HG03039 (cell line): ENCODE measurements around the gene CD300H.
A peak's percentile ranks its signal among the peaks of the same experiment; 100 is the strongest.
"Not testable (repeated sequence)": the region's sequence is repeated elsewhere in the genome, so short reads cannot be mapped to it uniquely, and the experiment has no call there.

ENCODE experiments used
- ATAC-seq: cut with Tn5 transposase; IDR thresholded peaks from one replicate; pipeline ENCODE4 v1.9.1; 2021; ENCODE audit warnings: mild to moderate bottlenecking, moderate library complexity; ENCODE audit not compliant: unreplicated experiment

Gene CD300H

DNA sequence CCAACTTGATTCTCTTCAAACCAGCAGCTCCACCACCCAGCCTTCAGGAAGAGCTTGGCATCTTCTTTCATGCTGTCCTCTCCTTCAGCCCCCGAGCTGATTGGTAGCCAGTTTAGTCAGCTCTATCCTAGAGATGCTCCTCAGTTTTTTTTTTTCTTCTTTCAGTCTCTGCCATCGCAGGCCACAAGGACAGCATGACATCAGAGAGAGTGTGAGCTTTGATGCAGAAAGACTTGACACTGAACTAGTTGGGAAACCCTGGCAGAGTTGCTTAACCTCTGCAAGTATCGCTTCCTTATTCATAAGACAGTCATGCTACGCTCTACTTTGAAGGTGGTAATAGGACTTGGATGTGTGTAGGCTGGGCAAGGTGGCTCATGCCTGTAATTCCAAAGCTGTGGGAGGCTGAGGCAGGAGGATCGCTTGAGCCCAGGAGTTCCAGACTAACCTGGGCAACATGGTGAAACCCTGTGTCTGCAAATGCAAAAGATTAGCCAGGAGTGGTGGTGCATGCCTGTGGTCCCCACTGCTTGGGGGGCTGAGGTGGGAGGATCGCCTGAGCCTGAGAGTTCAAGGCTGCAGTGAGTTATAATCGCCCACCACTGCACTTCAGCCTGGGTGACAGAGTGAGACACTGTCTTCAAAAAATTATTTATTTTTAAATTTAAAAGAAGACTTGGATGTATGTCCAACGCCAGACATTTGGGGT is 38.7 kb downstream of the CD300H start:
- ATAC-seq: peak; percentile 65

DNA sequence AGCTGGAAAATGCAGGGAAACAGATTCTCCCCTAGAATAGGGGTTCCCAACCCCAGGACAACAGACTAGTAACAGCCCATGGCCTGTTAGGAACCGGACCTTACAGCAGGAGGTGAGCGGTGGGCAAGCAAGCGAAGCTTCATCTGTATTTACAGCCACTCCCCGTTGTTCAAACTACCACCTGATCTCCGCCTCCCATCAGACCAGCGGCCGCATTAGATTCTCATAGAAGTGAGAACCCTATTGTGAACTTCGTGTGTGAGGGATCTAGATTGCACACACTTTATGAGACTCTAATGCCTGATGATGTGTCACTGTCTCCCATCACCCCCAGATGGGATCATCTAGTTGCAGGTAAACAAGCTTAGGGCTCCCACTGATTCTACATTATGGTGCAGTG is 39.6 kb downstream of the CD300H start:
- ATAC-seq: no peak

DNA sequence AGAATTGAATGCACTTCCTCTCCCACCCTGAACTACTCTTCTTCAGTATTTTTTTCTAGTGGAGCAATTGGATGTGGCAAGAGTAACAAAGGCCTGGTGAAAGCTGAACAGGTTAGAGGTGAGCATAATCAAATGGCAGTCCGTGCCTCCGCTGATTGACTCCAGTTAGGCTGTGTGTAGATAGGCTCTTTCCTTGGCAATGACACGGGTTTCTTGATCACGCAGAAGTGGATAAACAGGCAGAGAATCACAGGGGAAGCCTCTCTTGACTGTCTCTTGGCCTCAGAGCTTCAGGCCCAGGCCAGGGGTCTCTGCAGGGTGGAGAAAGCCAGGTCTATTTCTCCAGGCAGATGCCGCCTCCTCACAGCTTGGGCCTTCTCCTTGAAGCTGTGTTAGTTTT is 40.2 kb downstream of the CD300H start:
- no peak for ATAC-seq

DNA sequence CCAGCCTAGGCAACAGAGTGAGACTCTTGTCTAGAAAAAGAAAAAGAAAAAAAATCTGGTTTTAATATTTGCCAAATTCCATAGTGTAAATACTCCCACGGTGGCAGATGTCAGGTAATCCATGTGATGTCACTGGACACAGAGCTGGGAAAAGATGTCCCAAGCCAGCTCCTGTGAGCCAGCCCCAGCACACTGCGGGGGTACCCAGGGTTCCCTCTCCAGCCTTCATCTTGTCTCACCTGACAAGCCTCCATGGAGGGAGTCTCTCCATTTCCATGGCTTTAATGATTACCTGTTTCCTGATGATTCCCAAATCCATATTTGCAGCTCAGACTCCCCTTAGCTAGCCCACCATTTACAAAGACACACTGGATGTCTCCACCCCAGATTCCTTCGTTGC is 40.6 kb downstream of the CD300H start:
- ATAC-seq: no peak

DNA sequence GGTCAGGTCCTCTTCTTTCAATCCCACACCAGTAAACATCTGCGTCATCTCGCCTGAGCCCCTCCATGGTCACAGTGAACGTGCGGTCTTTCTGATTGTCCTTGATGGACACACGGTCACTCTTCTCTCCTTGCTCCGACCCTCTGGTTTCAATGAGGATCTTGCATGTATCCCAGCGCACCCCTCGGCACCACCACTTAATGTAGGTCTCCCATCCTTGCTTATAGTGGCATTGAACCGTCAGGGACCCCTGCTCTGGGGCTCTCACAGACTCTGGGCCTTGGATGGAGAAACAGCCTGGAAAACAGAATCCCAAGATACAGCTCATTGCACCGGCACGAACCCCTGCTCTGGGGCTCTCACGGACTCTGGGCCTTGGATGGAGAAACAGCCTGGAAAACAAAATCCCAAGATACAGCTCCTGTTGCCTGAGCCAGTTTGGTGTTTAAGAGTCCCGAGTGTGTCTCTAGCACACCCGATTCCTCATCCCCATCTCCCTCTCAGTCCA is 41.5 kb downstream of the CD300H start:
- no peak for ATAC-seq

DNA sequence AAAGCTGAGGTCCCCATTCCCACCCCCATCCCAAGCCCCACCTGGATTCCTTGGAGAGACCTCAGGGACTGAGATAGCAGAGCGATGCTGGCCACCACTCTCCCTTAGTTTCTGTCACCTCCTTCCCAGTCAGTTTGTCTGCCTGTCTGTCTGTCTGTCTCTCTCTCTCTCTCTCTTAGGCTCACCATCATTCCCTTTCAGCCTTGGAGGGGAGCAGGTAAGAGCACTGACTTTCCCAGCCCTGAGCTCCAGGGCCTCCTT is 41.9 kb downstream of the CD300H start:
- no peak for ATAC-seq

DNA sequence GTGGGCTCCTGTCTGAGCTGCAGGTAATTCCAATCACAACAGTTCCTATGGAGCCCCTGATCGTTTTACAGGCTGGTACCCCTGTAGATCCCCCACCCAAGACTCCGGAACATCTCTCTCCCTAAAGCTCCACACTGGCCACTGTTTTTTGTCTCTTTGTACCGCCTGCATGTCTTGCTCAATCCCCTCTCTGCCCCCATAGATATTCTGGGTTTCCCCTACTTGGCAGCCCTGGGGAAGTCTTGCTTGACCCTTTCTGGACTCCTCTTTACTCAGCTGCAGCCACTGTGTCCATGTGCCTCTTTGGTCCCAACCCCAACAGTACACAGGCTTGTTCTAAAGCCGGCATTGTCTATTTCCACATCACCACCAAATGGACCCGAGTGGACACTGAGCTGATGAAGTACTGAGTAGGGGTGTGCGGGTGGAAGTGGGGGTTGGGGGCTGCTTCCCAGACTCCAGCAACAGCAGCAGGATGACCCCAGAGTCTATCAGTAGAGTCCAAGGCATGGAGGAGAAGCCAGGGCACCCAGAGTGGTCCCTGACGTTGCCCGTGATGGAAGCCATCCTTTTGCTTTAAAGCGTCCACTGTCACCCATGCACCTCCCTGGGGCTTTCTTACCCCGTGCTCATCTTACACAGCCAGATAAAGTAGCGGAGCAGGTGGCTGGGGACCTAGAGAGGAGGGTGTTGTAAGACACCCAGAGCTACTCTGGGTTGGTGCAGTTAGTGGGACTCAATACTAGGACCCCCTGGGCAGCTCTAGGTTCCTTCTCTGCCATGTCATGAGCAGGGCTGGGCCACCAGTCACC is 42.5 kb downstream of the CD300H start:
- no peak for ATAC-seq

DNA sequence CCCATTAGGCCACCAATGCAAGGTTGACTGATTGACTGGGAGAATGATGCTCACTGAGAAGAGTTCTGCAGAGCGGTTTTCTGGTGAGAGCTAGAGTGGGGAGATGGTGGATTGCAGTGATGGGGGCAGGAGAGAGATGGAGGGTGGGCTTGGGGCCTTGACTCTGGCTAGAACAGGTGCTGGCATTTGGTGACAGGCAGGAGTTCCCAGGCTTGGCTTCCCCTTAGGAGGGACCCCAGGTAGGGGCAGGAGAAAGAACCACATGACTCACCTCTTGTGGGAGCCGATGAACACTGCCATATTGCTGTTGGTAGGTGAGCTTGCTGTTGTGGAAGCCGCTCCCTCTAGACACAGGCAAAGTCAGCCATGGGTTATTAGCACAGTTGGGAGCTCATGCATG is 44.0 kb downstream of the CD300H start:
- ATAC-seq: no peak

GRCh38 chr17:74522381-74523105 is 44.8 kb downstream of the CD300H start:
- ATAC-seq: no peak

DNA sequence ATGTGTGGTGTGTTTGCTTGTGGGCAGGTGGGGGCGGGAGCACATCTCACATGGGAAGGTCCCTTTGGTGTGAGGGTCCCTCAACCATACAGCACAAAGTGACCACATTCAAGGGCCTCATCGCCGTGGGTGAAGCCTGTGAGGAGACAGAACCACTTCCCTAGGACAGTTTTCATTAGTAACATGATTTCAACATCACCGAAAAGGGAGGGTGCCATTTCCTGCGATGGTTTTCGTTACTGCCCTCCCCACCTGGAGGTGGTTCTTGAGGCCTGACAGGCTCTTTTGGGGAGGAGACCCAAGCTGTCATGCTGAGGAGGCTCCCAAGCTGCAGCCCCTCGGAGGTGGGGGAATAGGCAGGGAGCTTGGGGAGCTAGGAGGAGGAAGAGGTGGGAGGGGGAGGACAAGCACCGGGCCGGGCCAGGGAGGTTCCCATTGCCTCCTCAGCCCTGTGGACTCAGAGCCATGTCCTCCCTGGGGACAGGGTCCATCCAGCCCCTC is 45.6 kb downstream of the CD300H start:
- ATAC-seq: no peak

DNA sequence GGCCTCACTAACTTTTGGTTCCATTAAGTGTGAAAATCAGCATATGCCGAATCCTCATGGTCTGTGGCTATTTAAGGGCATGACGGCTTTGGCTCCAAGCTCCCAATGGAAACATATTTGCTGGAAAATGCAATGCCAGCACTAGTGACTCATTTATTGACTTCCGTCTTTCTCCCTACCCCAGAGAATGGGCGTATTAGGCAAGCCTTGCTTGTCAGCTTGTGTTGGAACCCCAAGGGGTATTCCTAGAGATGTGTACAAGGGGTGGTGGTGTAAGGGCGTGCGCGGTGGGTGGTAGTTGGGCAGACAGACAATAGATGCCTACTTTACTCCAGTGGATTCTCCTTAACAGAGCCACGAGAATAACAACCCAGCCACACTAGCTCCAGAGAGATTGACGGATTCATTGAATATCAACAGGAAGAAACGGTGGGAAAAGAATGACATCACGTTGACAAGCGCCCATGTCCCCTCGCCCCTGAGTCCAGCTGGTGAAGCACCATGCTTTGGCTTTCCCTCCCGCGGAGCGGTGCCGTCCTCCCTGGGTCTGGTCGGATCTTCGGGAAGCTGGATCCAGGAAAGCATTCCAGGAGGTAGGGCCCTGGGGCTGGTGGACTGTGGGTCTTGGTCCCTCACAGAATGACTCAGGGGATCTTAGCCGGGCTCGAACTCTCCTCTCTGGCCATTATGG is 46.4 kb downstream of the CD300H start:
- ATAC-seq: no peak

- no peak for ATAC-seq
Observed at GRCh38 chr17:74520016-74520434, 47.3 kb downstream of the CD300H start.

- ATAC-seq: not testable (repeated sequence)
Observed at GRCh38 chr17:74518413-74518981, 48.8 kb downstream of the CD300H start.

- ATAC-seq: no peak
Observed at GRCh38 chr17:74516561-74517328, 50.6 kb downstream of the CD300H start.

GRCh38 chr17:74515941-74516340 is 51.4 kb downstream of the CD300H start:
- no peak for ATAC-seq

- ATAC-seq: no peak
Observed at GRCh38 chr17:74514632-74515334, 52.5 kb downstream of the CD300H start.

DNA sequence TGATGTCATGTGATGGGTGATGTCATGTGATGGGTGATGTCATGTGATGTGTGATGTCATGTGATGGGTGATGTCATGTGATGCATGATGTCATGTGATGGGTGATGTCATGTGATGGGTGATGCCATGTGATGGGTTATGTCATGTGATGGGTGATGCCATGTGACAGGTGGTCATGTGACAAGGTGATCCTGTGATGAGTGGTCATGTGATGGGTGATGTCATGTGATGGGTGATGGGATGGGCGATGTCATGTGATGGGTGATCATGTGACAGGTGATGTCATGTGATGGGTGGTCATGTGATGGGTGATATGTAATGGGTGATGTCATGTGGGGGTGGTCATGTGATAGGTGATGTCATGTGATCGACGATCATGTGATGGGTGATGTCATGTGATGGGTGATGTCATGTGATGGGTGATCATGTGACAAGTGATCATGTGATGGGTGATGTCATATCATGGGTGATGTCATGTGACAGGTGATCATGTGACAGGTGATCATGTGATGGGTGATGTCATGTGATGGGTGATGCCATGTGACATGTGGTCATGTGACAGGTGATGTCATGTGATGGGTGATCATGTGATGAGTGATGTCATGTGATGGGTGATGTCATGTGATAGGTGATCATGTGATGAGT is 53.2 kb downstream of the CD300H start:
- no peak for ATAC-seq

DNA sequence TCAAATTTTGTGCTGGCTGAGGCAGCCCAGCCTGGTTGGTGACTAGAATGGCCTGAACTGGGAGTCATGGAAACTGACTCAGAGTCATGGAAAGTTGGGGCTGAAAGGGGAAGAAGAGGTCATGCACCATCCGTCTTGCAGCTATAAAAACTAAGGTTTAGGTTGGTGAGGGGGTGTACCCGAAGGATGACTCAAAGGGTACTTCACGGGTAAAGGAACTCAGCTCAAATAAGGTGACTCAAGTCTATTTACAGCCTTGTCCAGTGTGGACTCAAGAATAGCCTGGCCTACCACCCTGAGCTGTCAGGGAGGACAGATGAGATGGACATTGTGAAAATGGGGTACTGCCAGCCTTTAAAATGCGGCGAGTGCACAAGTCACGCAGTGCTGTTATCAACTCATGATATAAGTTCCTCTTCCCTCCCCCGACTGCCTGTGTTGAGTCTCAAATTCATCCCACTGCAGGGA is 54.7 kb downstream of the CD300H start:
- ATAC-seq: no peak

- ATAC-seq: no peak
Observed at GRCh38 chr17:74512036-74512435, 55.3 kb downstream of the CD300H start.
